Measurements from ENCODE around the gene MT1E. TPM values are rescaled to one million over a fixed set of nuclear protein-coding genes. Genes with fewer than 3 reads are reported as not detected.

The MT1E gene
- total RNA-seq, 1 experiment from 2014 or later = not detected

GRCh38 chr16:56675685-56676210 is 50.2 kb downstream of the MT1E start:
- Histone ChIP-seq H3K9me3 (ENCODE audit: low read length) (no peaks in the 10 kb centered on the region), H3K79me2 (ENCODE audit: low read length) (no peaks in the 10 kb centered on the region), H3K36me3 (ENCODE audit: low read depth, low read length) (no peaks in the 10 kb centered on the region), H3K4me2 (ENCODE audit: low read length) (no peak overlapping the region), H3K4me3 (ENCODE audit: low read length) (no peak overlapping the region), H3F3A (ENCODE audit: low read length, unreplicated experiment) (no peaks in the 10 kb centered on the region), H4K20me1 (ENCODE audit: low read length) (no peaks in the 10 kb centered on the region), H2AFZ (ENCODE audit: low read length) (no peak overlapping the region), H3K9me2 (replicated peaks; ENCODE audit: low read length) (no peaks in the 10 kb centered on the region), H3K9ac (ENCODE audit: low read length) (no peak overlapping the region), H3K4me1 (ENCODE audit: insufficient read depth, low read length) (peaks cover 36% of the 10 kb centered on the region), H3K27ac (ENCODE audit: low read length) (no peak overlapping the region), H3K27me3 (ENCODE audit: low read length) (no peaks in the 10 kb centered on the region)
- ATAC-seq = no peak
- TF ChIP-seq EZH2phosphoT487 (IDR thresholded peaks at IDR 0.05; ENCODE audit: borderline replicate concordance, low read length) (no peak), CTCF (conservative IDR thresholded peaks at IDR 0.05; ENCODE audit: low read depth, low read length) (no peak), EZH2 (IDR thresholded peaks at IDR 0.05; ENCODE audit: low read length, unreplicated experiment) (no peak)
- no TSS peak for BruUV-seq (replicated peaks)
- ChIA-PET POLR2A (ENCODE audit: unreplicated experiment) (no interaction called here), CTCF (no interaction called here)
- no peak for DNase-seq
- intact Hi-C loops (cut with micrococcal nuclease) = no loop called here

Other genes with a start within 250 kb of the MT1E start
- 98.9 and 107 TPM in 2 replicates for gene AMFR, start 200.2 kb upstream of the MT1E start, total RNA-seq (2014; rRNA removed)
- 44.5 and 109 TPM in 2 replicates for gene NUDT21, start 174.4 kb upstream of the MT1E start, total RNA-seq (2014; rRNA removed)
- 46.4 and 55.5 TPM in 2 replicates for gene OGFOD1, start 174.2 kb upstream of the MT1E start, total RNA-seq (2014; rRNA removed)
- gene BBS2, start 105.8 kb upstream of the MT1E start, total RNA-seq (2014; rRNA removed) = 17.6 and 19.2 TPM in 2 replicates
- gene MT4, start 60.7 kb upstream of the MT1E start, total RNA-seq (2014; rRNA removed) = not detected in 2 replicates
- not detected in 2 replicates for gene MT3, start 36.3 kb upstream of the MT1E start, total RNA-seq (2014; rRNA removed)
- gene MT2A, start 17.2 kb upstream of the MT1E start, total RNA-seq (2014; rRNA removed) = 683 and 758 TPM in 2 replicates
- 1.3 and 1.5 TPM in 2 replicates for gene MT1M, start 6.9 kb downstream of the MT1E start, total RNA-seq (2014; rRNA removed)
- not detected in 2 replicates for gene MT1A, start 12.9 kb downstream of the MT1E start, total RNA-seq (2014; rRNA removed)
- not detected in 2 replicates for gene MT1B, start 26.1 kb downstream of the MT1E start, total RNA-seq (2014; rRNA removed)
- gene MT1F, start 32.2 kb downstream of the MT1E start, total RNA-seq (2014; rRNA removed) = 15.2 and 27.3 TPM in 2 replicates
- not detected in 2 replicates for gene MT1G, start 42.3 kb downstream of the MT1E start, total RNA-seq (2014; rRNA removed)
- not detected in 2 replicates for gene MT1H, start 44.0 kb downstream of the MT1E start, total RNA-seq (2014; rRNA removed)
- gene MT1X, start 56.7 kb downstream of the MT1E start, total RNA-seq (2014; rRNA removed) = 83.8 and 120 TPM in 2 replicates
- gene NUP93, start 104.3 kb downstream of the MT1E start, total RNA-seq (2014; rRNA removed) = 94.5 and 98.6 TPM in 2 replicates
- not detected in 2 replicates for gene SLC12A3, start 239.4 kb downstream of the MT1E start, total RNA-seq (2014; rRNA removed)

All from PC-3 (cell line).